ENCODE measurements around the gene DDX4.

- TF ChIP-seq CTCF (IDR thresholded peaks at IDR 0.05) (no peak), POLR2A (IDR thresholded peaks at IDR 0.05) (no peak), EP300 (IDR thresholded peaks at IDR 0.05) (no peak)
These were observed 5.3 kb upstream of the DDX4 start for GRCh38 chr5:55732585-55732984.
